Activated CD4-positive, alpha-beta T cell treated with anti-CD3 and anti-CD28 coated beads, Interleukin-2, amount 50 U/mL, for 24 hours (primary cell): ENCODE results near the gene ZNF81.
"Not testable (repeated sequence)": the region's sequence is repeated elsewhere in the genome, so short reads cannot be mapped to it uniquely, and the experiment has no call there.

Source experiments
- DNase-seq, 2 donors: peaks; one replicate each; pipeline ENCODE4 v3.0.0-alpha.2; 2020; ENCODE audit warnings: low read depth in 1 of 2, low spot score in 1 of 2

Gene ZNF81

GRCh38 chrX:47931970-47932369 lies 95.3 kb downstream of the ZNF81 start:
- DNase-seq: not testable (repeated sequence)

- DNase-seq: no peak
Observed at GRCh38 chrX:47933946-47934345, 97.2 kb downstream of the ZNF81 start.

GRCh38 chrX:47936224-47936939 lies 99.7 kb downstream of the ZNF81 start:
- DNase-seq: no peak

- no peak for DNase-seq
Observed at GRCh38 chrX:47936940-47937317, 100.2 kb downstream of the ZNF81 start.

GRCh38 chrX:47940448-47940847 lies 103.7 kb downstream of the ZNF81 start:
- DNase-seq: no peak

GRCh38 chrX:47941423-47941822 lies 104.7 kb downstream of the ZNF81 start:
- no peak for DNase-seq

- DNase-seq: not testable (repeated sequence)
Observed at GRCh38 chrX:47955295-47955694, 118.6 kb downstream of the ZNF81 start.

- no peak for DNase-seq
Observed at GRCh38 chrX:47956016-47956415, 119.3 kb downstream of the ZNF81 start.

- not testable (repeated sequence) for DNase-seq
Observed at GRCh38 chrX:47958206-47958605, 121.5 kb downstream of the ZNF81 start.

GRCh38 chrX:47958761-47959342 lies 122.2 kb downstream of the ZNF81 start:
- DNase-seq: peak in 1 of 2 donors; percentile 6

GRCh38 chrX:47960406-47960805 lies 123.7 kb downstream of the ZNF81 start:
- DNase-seq: no peak

- not testable (repeated sequence) for DNase-seq
Observed at GRCh38 chrX:47961830-47962229, 125.1 kb downstream of the ZNF81 start.

- not testable (repeated sequence) for DNase-seq
Observed at GRCh38 chrX:47965526-47965925, 128.8 kb downstream of the ZNF81 start.
